ENCODE data around the gene AGAP1. TPM values are rescaled to one million over a fixed set of nuclear protein-coding genes. Genes with fewer than 3 reads are reported as not detected.

The AGAP1 gene
- total RNA-seq, 1 donor from 2014 or later = 21.1 TPM

DNA sequence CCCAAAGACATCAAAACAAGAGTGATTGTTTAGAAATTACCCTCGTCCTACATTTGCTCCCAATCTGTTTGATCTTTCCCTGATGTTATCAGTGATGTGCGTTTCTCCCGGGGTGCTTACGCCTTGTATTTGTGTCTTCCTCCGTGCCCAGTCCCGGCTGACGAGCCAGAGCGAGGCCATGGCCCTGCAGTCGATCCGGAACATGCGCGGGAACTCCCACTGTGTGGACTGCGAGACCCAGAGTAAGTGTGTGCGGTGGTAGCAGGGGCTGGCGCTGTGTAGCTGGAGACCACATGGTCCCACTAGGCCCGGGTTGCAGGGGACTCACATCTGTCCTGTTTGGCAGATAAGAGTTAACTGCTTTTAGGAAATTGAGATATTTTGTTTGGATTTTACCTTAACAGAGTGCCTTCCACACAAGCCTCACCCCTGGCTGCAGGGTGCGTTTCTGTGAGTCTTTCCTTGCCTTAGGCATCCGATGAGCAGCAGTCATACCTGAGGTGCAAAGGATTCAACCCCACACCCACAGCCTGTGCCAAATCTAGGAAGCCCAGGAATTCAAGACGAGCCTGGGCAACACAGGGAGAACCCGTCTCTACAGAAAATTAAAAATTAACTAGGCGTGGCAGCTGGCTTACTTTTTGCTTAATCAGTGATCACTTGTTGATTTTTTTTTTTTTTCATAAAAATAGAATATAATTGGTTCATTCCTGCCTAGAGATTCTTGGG lies 546.9 kb downstream of the AGAP1 start:
- intact Hi-C loops (cut with DNase I) = no loop called here
- Histone ChIP-seq H3K27me3 (no peaks in the 10 kb centered on the region), H3K4me1 (no peaks in the 10 kb centered on the region), H3K27ac (no peak overlapping the region), H3K4me3 (no peak overlapping the region), H3K36me3 (no peaks in the 10 kb centered on the region), H3K9me3 (no peaks in the 10 kb centered on the region)
- TF ChIP-seq POLR2AphosphoS5 (IDR thresholded peaks at IDR 0.05; ENCODE audit: insufficient read depth in 1 of 2, low read depth in 1 of 2) = no peak
- no peak for TF ChIP-seq POLR2A (IDR thresholded peaks at IDR 0.05)
- TF ChIP-seq, protein P1, sequence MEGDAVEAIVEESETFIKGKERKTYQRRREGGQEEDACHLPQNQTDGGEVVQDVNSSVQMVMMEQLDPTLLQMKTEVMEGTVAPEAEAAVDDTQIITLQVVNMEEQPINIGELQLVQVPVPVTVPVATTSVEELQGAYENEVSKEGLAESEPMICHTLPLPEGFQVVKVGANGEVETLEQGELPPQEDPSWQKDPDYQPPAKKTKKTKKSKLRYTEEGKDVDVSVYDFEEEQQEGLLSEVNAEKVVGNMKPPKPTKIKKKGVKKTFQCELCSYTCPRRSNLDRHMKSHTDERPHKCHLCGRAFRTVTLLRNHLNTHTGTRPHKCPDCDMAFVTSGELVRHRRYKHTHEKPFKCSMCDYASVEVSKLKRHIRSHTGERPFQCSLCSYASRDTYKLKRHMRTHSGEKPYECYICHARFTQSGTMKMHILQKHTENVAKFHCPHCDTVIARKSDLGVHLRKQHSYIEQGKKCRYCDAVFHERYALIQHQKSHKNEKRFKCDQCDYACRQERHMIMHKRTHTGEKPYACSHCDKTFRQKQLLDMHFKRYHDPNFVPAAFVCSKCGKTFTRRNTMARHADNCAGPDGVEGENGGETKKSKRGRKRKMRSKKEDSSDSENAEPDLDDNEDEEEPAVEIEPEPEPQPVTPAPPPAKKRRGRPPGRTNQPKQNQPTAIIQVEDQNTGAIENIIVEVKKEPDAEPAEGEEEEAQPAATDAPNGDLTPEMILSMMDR (IDR thresholded peaks at IDR 0.05) = no peak
- no peak for DNase-seq (ENCODE audit: extremely low spot score in 2 of 2)

DNA sequence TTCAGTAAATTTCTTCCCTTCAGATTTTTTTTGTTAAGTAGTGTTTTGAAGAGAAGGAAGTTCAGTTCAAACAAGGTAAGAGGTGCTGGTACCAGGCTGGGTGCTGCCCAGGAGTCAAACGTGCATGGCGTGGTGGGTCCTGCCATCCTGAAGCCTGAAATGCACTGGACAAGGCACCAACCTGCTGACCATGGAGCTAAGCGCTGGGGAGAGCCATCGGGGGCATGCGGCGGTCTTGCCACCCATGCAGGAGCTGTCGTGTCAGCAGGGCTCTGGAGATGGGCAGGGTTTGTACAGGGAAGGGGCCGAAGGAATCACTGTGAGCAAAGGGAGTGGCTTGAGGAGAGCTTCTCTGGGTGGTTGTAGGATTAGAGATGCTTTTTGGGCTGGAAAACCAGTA lies 547.8 kb downstream of the AGAP1 start:
- H3K27ac ChIP-seq = no peak overlapping the region
- no peak overlapping the region for H3K4me3 ChIP-seq
- no peaks in the 10 kb centered on the region for H3K36me3 ChIP-seq
- H3K27me3 ChIP-seq = no peaks in the 10 kb centered on the region
- TF ChIP-seq, protein P1 (IDR thresholded peaks at IDR 0.05) = no peak
- TF ChIP-seq POLR2A (IDR thresholded peaks at IDR 0.05) = no peak
- no peak for TF ChIP-seq POLR2AphosphoS5 (IDR thresholded peaks at IDR 0.05; ENCODE audit: insufficient read depth in 1 of 2, low read depth in 1 of 2)
- intact Hi-C loops (cut with DNase I) = no loop called here
- DNase-seq (ENCODE audit: extremely low spot score in 2 of 2) = no peak
- no peaks in the 10 kb centered on the region for H3K9me3 ChIP-seq
- H3K4me1 ChIP-seq = no peaks in the 10 kb centered on the region

DNA sequence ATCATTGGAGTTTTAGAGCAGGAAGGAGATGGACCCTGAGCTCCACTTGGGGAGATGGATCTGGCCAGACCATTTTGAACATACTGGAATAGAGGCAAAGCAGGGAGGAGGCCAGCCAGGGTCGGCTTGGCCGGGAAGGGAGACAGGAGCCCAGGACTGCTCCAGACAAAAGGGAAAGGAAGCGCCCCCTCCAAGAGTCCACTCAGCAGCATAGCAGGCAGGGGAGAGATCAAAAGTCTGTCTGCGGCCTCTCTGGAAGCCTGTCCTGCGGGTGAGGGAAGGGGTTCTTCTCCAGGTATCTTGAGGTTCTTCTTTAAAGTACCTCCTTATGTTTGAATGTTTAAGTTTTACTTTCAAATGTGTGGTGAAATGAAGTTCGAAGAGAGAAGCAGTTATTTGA lies 548.2 kb downstream of the AGAP1 start:
- no peaks in the 10 kb centered on the region for H3K9me3 ChIP-seq
- H3K36me3 ChIP-seq = no peaks in the 10 kb centered on the region
- H3K4me3 ChIP-seq = no peak overlapping the region

GRCh38 chr2:236044191-236044590 lies 550.3 kb downstream of the AGAP1 start:
- no peaks in the 10 kb centered on the region for H3K4me1 ChIP-seq
- H3K27me3 ChIP-seq = no peaks in the 10 kb centered on the region
- intact Hi-C loops (cut with DNase I) = no loop called here
- no peaks in the 10 kb centered on the region for H3K9me3 ChIP-seq
- TF ChIP-seq POLR2A (IDR thresholded peaks at IDR 0.05) (no peak), POLR2AphosphoS5 (IDR thresholded peaks at IDR 0.05; ENCODE audit: insufficient read depth in 1 of 2, low read depth in 1 of 2) (no peak)
- TF ChIP-seq, protein P1 (IDR thresholded peaks at IDR 0.05) = no peak
- DNase-seq (ENCODE audit: extremely low spot score in 2 of 2) = no peak
- H3K4me3 ChIP-seq = no peak overlapping the region
- H3K27ac ChIP-seq = no peak overlapping the region
- H3K36me3 ChIP-seq = peaks cover 0 to 3% of the 10 kb centered on the region in 2 donors

More for the DNA sequence above, 548.2 kb downstream of the AGAP1 start:
- Histone ChIP-seq H3K27ac (no peak overlapping the region), H3K4me1 (no peaks in the 10 kb centered on the region), H3K27me3 (no peaks in the 10 kb centered on the region)
- intact Hi-C loops (cut with DNase I) = no loop called here
- no peak for TF ChIP-seq POLR2AphosphoS5 (IDR thresholded peaks at IDR 0.05; ENCODE audit: insufficient read depth in 1 of 2, low read depth in 1 of 2)
- TF ChIP-seq, protein P1 (IDR thresholded peaks at IDR 0.05) = no peak
- no peak for TF ChIP-seq POLR2A (IDR thresholded peaks at IDR 0.05)
- DNase-seq (ENCODE audit: extremely low spot score in 2 of 2) = no peak

Data from vagina (tissue), 2 donors.